HepG2 (cell line): ENCODE results near the gene CDK17. TPM values are rescaled to one million over a fixed set of nuclear protein-coding genes. Genes with fewer than 3 reads are reported as not detected.

ENCODE experiments used
- CBX1 ChIP-seq: IDR thresholded peaks from one replicate; pipeline ENCODE4 v1.6.1; 2016; ENCODE audit warnings: antibody characterized with exemption, low read depth
- DPF2 ChIP-seq: sonication (generic); formaldehyde crosslinking; IDR thresholded peaks from 2 replicates; pipeline ENCODE4 v1.4.0; 2020; ENCODE audit warnings: mild to moderate bottlenecking, low read depth, missing genetic modification reagents, borderline replicate concordance
- HOXA3 ChIP-seq: sonication (generic); formaldehyde crosslinking; IDR thresholded peaks from 2 replicates; pipeline ENCODE4 v1.5.0; 2020; ENCODE audit warnings: missing genetic modification reagents
- KDM1A ChIP-seq: IDR thresholded peaks from 2 replicates; pipeline ENCODE4 v1.6.1; 2016; ENCODE audit warnings: missing compliant biosample characterization
- KIAA2018 ChIP-seq: sonication (generic); formaldehyde crosslinking; IDR thresholded peaks from 2 replicates; pipeline ENCODE4 v1.5.0; 2020; ENCODE audit warnings: mild to moderate bottlenecking, missing genetic modification reagents, borderline replicate concordance
- MEIS1 ChIP-seq: sonication (generic); formaldehyde crosslinking; IDR thresholded peaks from 2 replicates; pipeline ENCODE4 v1.9.0; 2021; ENCODE audit warnings: mild to moderate bottlenecking, missing genetic modification reagents, moderate library complexity, borderline replicate concordance
- MIER2 ChIP-seq: IDR thresholded peaks from 2 replicates; pipeline ENCODE4 v1.6.1; 2016; ENCODE audit warnings: missing biosample characterization, missing genetic modification reagents
- MTF1 ChIP-seq: sonication (generic); formaldehyde crosslinking; IDR thresholded peaks from 2 replicates; pipeline ENCODE4 v1.5.0; 2020; ENCODE audit warnings: missing genetic modification reagents
- NCOA2 ChIP-seq: sonication (generic); formaldehyde crosslinking; IDR thresholded peaks from 2 replicates; pipeline ENCODE4 v1.8.0; 2022; ENCODE audit warnings: inconsistent platforms
- NFE2L2 ChIP-seq: fragments of 150-350 bp; IDR thresholded peaks from 2 replicates; pipeline ENCODE4 v1.6.1; 2014; ENCODE audit warnings: low read length
- PHF8 ChIP-seq: sonication (generic); formaldehyde crosslinking; IDR thresholded peaks from 2 replicates; pipeline ENCODE4 v1.5.0; 2020; ENCODE audit warnings: missing genetic modification reagents
- PRMT3 ChIP-seq: sonication (generic); formaldehyde crosslinking; IDR thresholded peaks from 2 replicates; pipeline ENCODE4 v1.8.1; 2022; ENCODE audit warnings: low read depth, mild to moderate bottlenecking, moderate library complexity, missing genetic modification reagents, borderline replicate concordance
- SIX4 ChIP-seq: sonication (generic); formaldehyde crosslinking; IDR thresholded peaks from 2 replicates; pipeline ENCODE4 v1.4.0; 2020; ENCODE audit warnings: missing genetic modification reagents
- SOX5 ChIP-seq: IDR thresholded peaks from 2 replicates; pipeline ENCODE4 v1.6.1; 2016; ENCODE audit warnings: borderline replicate concordance
- ZBTB42 ChIP-seq: sonication (generic); formaldehyde crosslinking; IDR thresholded peaks from 2 replicates; pipeline ENCODE4 v1.5.0; 2020; ENCODE audit warnings: mild to moderate bottlenecking, missing genetic modification reagents
- ZHX1 ChIP-seq: sonication (generic); formaldehyde crosslinking; IDR thresholded peaks from 2 replicates; pipeline ENCODE4 v1.8.1; 2022; ENCODE audit warnings: low read depth, mild to moderate bottlenecking, missing genetic modification reagents
- ZNF205 ChIP-seq: IDR thresholded peaks from 2 replicates; pipeline ENCODE4 v1.6.1; 2018; ENCODE audit warnings: missing biosample characterization, missing genetic modification reagents
- ZNF660 ChIP-seq: sonication (generic); formaldehyde crosslinking; IDR thresholded peaks from 2 replicates; pipeline ENCODE4 v1.5.1; 2020; ENCODE audit warnings: mild to moderate bottlenecking, low read depth, missing genetic modification reagents, borderline replicate concordance
- ZNF703 ChIP-seq: sonication (generic); formaldehyde crosslinking; IDR thresholded peaks from 2 replicates; pipeline ENCODE4 v1.5.1; 2020; ENCODE audit warnings: missing genetic modification reagents, mild to moderate bottlenecking, moderate library complexity, borderline replicate concordance
- ZNF781 ChIP-seq: sonication (generic); formaldehyde crosslinking; IDR thresholded peaks from 2 replicates; pipeline ENCODE4 v1.5.1; 2020; ENCODE audit warnings: borderline replicate concordance, mild to moderate bottlenecking, missing genetic modification reagents; ENCODE audit errors: not compliant biosample characterization
- ZNF891 ChIP-seq: sonication (generic); formaldehyde crosslinking; IDR thresholded peaks from 2 replicates; pipeline ENCODE4 v1.5.0; 2020; ENCODE audit warnings: mild to moderate bottlenecking, missing genetic modification reagents
- ZSCAN25 ChIP-seq: sonication (generic); formaldehyde crosslinking; IDR thresholded peaks from 2 replicates; pipeline ENCODE4 v1.8.0; 2022; ENCODE audit warnings: mild to moderate bottlenecking, missing genetic modification reagents
- polyA plus RNA-seq, 8 experiments: library from polyadenylated mRNA; depleted of rRNA in 3 of 8; stranded (reverse) in 7 of 8; unstranded in 1 of 8; fragments of >200 nt; fragmentation: Illumina TruSeq in 4 of 8; extraction: Trizol in 4 of 8; gene quantifications; 2 replicates each; pipeline versions ENCODE4 v1.2.1 to v1.2.3, GENCODE V29; 2011 to 2016; ENCODE audit warnings: low read depth in 4 of 8, missing spikeins in 1 of 8, mixed read lengths in 1 of 8; ENCODE audit not compliant: insufficient read depth in 1 of 8
- total RNA-seq, 5 experiments: library from RNA; depleted of rRNA; stranded (reverse); fragments of >200 nt; fragmentation: Illumina TruSeq; extraction: Trizol; gene quantifications; 2 replicates each; pipeline ENCODE4 v1.2.3, GENCODE V29; 2016; ENCODE audit warnings: low read depth in 1 of 5

The CDK17 gene
- total and polyA plus RNA-seq, 2 of the 13 experiments (the other 11 are each of a cell fraction or from before 2014, with no cell fraction given) = 9.9 to 22.3 TPM

- TF ChIP-seq ZNF781 (CRISPR knock-in tag) (no peak), HOXA3 (CRISPR knock-in tag) (peak; percentile 69; the same call in 1 of the 2 replicates), MTF1 (CRISPR knock-in tag) (no peak), ZBTB42 (CRISPR knock-in tag) (no peak), ZNF891 (CRISPR knock-in tag) (no peak), ZHX1 (CRISPR knock-in tag) (no peak), PHF8 (CRISPR knock-in tag) (no peak), PRMT3 (no peak), ZNF703 (CRISPR knock-in tag) (no peak), SIX4 (CRISPR knock-in tag) (no peak), MEIS1 (CRISPR knock-in tag) (0 out of 2 replicates have a peak, but pooled peaks have one; percentile 28), SOX5 (peak; percentile 79; the same call in 1 of the 2 replicates), CBX1 (no peak), DPF2 (CRISPR knock-in tag) (0 out of 2 replicates have a peak, but pooled peaks have one; percentile 46), ZNF205 (CRISPR knock-in tag) (0 out of 2 replicates have a peak, but pooled peaks have one; percentile 50), KIAA2018 (CRISPR knock-in tag) (no peak), NCOA2 (CRISPR knock-in tag) (peak; percentile 72; the same call in 1 of the 2 replicates), ZSCAN25 (CRISPR knock-in tag) (no peak), KDM1A (CRISPR knock-in tag) (0 out of 2 replicates have a peak, but pooled peaks have one; percentile 30), MIER2 (CRISPR knock-in tag) (0 out of 2 replicates have a peak, but pooled peaks have one; percentile 35), ZNF660 (CRISPR knock-in tag) (no peak), NFE2L2 (no peak)
Measured at GRCh38 chr12:96263449-96263902, 136.8 kb downstream of the CDK17 start (continued).
